ENCODE data around the gene IKZF2. TPM values are rescaled to one million over a fixed set of nuclear protein-coding genes. Genes with fewer than 3 reads are reported as not detected.

The IKZF2 gene
- total and polyA plus RNA-seq, 4 donors: 0.35 to 4.7 (median 2.5) TPM

DNA sequence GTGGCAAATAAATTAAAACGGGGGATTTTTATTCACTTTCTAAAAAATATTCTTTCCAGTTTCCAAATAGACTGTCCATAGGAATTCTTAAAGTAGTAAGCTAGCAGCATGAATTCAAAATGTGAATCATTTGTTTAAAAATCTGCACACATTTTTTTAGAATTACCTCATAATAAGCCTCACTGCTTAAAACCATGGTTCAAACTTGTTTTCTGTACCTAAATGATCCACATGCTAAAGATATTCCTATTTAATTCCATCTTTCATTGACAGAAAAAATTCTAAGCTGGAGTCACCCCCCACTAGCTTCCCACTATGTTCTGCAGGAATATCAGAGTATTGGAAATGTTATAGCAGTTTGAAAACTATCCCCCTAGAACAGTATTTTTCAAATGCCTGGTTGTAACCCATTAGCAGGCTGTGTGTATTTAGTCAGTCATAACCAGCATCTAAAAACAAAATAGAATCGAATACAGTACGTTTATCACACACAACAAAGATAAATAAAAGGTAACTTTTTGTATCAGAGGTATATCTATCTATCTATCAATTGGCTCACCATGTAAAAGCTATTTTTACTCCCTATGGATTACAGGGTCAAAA, 11.2 kb upstream of the IKZF2 start:
- H3K4me3 ChIP-seq (ENCODE audit: low read depth in 1 of 3, low read length in 3 of 3): no peak overlapping the region
- no peak for DNase-seq (ENCODE audit: low spot score)
- 81% methylated on average over 3 of the region's 3 CpGs for WGBS
- H3K9me3 ChIP-seq (ENCODE audit: control insufficient read depth in 4 of 4, low read length in 3 of 4): no peaks in the 10 kb centered on the region
- no peaks in the 10 kb centered on the region for H3K27me3 ChIP-seq (ENCODE audit: control insufficient read depth in 4 of 4, insufficient read depth in 4 of 4, low read length in 3 of 4)
- no peaks in the 10 kb centered on the region for H3K36me3 ChIP-seq (ENCODE audit: control insufficient read depth in 4 of 4, insufficient read depth in 3 of 4, low read depth in 1 of 4, low read length in 3 of 4)
- no peak overlapping the region for H3K9ac ChIP-seq (ENCODE audit: low read depth in 1 of 2, low read length in 2 of 2)
- H3K4me1 ChIP-seq (ENCODE audit: control insufficient read depth in 4 of 4, insufficient read depth in 4 of 4, low read length in 3 of 4): peaks cover 0 to 1% (median 0%) of the 10 kb centered on the region in 4 donors
- TF ChIP-seq YY1 (IDR thresholded peaks at IDR 0.05): no peak
- TF ChIP-seq, protein P1, sequence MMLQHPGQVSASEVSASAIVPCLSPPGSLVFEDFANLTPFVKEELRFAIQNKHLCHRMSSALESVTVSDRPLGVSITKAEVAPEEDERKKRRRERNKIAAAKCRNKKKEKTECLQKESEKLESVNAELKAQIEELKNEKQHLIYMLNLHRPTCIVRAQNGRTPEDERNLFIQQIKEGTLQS (IDR thresholded peaks at IDR 0.05): no peak
- TF ChIP-seq FOXA1 (IDR thresholded peaks at IDR 0.05): no peak
- TF ChIP-seq HNF4A (conservative IDR thresholded peaks at IDR 0.05): no peak
- no peak for TF ChIP-seq EGR1 (IDR thresholded peaks at IDR 0.05; ENCODE audit: low read depth in 2 of 2)
- TF ChIP-seq TAF1 (conservative IDR thresholded peaks at IDR 0.05): no peak
- TF ChIP-seq GABPA (IDR thresholded peaks at IDR 0.05 in 1 of 2, conservative IDR thresholded peaks at IDR 0.05 in 1 of 2): no peak
- H3K27ac ChIP-seq (ENCODE audit: low read depth in 1 of 2, low read length in 2 of 2): no peak overlapping the region

DNA sequence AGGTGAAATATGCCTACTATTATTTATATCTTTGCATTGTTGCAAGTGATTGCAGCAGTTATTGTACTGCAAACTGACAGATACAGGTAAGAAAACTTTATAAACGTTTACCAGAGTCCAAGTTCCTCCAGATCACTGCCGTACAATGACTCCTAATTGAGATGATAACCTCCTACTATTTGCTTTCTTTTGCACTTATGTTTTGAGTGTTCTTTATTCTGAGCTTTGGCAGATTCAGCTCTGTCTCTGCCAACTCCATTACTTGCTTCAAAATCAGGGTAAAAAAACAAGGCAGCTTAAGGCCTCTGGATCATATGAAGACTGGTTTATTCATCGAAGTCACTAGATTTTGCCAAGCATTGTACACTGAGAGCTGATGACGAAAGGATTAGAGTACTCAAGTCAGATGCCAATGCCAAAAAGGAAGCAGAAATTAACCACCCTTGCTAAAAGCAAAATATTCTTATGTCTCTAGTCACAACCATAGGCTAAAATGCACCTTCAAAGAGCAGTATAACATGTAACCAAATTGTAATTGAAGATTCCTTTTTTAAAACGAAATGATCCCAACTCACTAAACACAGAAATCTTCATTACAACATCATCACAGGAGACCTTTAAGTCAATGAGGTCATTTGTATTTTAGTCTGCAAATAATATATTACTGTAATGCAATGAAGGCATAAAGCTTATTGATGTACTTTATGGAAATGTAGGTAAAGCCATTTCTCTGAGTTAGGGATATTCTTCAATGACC, 10.5 kb upstream of the IKZF2 start:
- no peaks in the 10 kb centered on the region for H3K9me3 ChIP-seq (ENCODE audit: control insufficient read depth in 4 of 4, low read length in 3 of 4)
- H3K36me3 ChIP-seq (ENCODE audit: control insufficient read depth in 4 of 4, insufficient read depth in 3 of 4, low read depth in 1 of 4, low read length in 3 of 4): no peaks in the 10 kb centered on the region
- no peak for DNase-seq (ENCODE audit: low spot score)
- H3K27ac ChIP-seq (ENCODE audit: low read depth in 1 of 2, low read length in 2 of 2): no peak overlapping the region
- WGBS: 39% methylated on average over 5 of the region's 5 CpGs
- no peak overlapping the region for H3K4me3 ChIP-seq (ENCODE audit: low read depth in 1 of 3, low read length in 3 of 3)
- H3K9ac ChIP-seq (ENCODE audit: low read depth in 1 of 2, low read length in 2 of 2): no peak overlapping the region
- H3K27me3 ChIP-seq (ENCODE audit: control insufficient read depth in 4 of 4, insufficient read depth in 4 of 4, low read length in 3 of 4): no peaks in the 10 kb centered on the region
- H3K4me1 ChIP-seq (ENCODE audit: control insufficient read depth in 4 of 4, insufficient read depth in 4 of 4, low read length in 3 of 4): peaks cover 1 to 5% (median 3%) of the 10 kb centered on the region in 4 donors
- TF ChIP-seq FOXA1 (IDR thresholded peaks at IDR 0.05): no peak
- no peak for TF ChIP-seq SP1 (IDR thresholded peaks at IDR 0.05)
- no peak for TF ChIP-seq FOXA2 (IDR thresholded peaks at IDR 0.05)
- no peak for TF ChIP-seq EGR1 (IDR thresholded peaks at IDR 0.05; ENCODE audit: low read depth in 2 of 2)
- no peak for TF ChIP-seq NR2F2 (IDR thresholded peaks at IDR 0.05)
- TF ChIP-seq GABPA (IDR thresholded peaks at IDR 0.05 in 1 of 2, conservative IDR thresholded peaks at IDR 0.05 in 1 of 2): no peak
- TF ChIP-seq YY1 (IDR thresholded peaks at IDR 0.05): no peak
- TF ChIP-seq, protein P2, sequence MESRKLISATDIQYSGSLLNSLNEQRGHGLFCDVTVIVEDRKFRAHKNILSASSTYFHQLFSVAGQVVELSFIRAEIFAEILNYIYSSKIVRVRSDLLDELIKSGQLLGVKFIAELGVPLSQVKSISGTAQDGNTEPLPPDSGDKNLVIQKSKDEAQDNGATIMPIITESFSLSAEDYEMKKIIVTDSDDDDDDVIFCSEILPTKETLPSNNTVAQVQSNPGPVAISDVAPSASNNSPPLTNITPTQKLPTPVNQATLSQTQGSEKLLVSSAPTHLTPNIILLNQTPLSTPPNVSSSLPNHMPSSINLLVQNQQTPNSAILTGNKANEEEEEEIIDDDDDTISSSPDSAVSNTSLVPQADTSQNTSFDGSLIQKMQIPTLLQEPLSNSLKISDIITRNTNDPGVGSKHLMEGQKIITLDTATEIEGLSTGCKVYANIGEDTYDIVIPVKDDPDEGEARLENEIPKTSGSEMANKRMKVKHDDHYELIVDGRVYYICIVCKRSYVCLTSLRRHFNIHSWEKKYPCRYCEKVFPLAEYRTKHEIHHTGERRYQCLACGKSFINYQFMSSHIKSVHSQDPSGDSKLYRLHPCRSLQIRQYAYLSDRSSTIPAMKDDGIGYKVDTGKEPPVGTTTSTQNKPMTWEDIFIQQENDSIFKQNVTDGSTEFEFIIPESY (IDR thresholded peaks at IDR 0.05): no peak
- TF ChIP-seq HNF4A (conservative IDR thresholded peaks at IDR 0.05): no peak
- no peak for TF ChIP-seq JUND (IDR thresholded peaks at IDR 0.05)
- no peak for TF ChIP-seq TAF1 (conservative IDR thresholded peaks at IDR 0.05)
- TF ChIP-seq, protein P1 (IDR thresholded peaks at IDR 0.05): no peak
- TF ChIP-seq, protein P3, sequence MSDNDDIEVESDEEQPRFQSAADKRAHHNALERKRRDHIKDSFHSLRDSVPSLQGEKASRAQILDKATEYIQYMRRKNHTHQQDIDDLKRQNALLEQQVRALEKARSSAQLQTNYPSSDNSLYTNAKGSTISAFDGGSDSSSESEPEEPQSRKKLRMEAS (IDR thresholded peaks at IDR 0.05): no peak
- TF ChIP-seq, protein P4, sequence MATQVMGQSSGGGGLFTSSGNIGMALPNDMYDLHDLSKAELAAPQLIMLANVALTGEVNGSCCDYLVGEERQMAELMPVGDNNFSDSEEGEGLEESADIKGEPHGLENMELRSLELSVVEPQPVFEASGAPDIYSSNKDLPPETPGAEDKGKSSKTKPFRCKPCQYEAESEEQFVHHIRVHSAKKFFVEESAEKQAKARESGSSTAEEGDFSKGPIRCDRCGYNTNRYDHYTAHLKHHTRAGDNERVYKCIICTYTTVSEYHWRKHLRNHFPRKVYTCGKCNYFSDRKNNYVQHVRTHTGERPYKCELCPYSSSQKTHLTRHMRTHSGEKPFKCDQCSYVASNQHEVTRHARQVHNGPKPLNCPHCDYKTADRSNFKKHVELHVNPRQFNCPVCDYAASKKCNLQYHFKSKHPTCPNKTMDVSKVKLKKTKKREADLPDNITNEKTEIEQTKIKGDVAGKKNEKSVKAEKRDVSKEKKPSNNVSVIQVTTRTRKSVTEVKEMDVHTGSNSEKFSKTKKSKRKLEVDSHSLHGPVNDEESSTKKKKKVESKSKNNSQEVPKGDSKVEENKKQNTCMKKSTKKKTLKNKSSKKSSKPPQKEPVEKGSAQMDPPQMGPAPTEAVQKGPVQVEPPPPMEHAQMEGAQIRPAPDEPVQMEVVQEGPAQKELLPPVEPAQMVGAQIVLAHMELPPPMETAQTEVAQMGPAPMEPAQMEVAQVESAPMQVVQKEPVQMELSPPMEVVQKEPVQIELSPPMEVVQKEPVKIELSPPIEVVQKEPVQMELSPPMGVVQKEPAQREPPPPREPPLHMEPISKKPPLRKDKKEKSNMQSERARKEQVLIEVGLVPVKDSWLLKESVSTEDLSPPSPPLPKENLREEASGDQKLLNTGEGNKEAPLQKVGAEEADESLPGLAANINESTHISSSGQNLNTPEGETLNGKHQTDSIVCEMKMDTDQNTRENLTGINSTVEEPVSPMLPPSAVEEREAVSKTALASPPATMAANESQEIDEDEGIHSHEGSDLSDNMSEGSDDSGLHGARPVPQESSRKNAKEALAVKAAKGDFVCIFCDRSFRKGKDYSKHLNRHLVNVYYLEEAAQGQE (IDR thresholded peaks at IDR 0.05): no peak
- TF ChIP-seq RAD21 (IDR thresholded peaks at IDR 0.05): no peak
- TF ChIP-seq, protein P5, sequence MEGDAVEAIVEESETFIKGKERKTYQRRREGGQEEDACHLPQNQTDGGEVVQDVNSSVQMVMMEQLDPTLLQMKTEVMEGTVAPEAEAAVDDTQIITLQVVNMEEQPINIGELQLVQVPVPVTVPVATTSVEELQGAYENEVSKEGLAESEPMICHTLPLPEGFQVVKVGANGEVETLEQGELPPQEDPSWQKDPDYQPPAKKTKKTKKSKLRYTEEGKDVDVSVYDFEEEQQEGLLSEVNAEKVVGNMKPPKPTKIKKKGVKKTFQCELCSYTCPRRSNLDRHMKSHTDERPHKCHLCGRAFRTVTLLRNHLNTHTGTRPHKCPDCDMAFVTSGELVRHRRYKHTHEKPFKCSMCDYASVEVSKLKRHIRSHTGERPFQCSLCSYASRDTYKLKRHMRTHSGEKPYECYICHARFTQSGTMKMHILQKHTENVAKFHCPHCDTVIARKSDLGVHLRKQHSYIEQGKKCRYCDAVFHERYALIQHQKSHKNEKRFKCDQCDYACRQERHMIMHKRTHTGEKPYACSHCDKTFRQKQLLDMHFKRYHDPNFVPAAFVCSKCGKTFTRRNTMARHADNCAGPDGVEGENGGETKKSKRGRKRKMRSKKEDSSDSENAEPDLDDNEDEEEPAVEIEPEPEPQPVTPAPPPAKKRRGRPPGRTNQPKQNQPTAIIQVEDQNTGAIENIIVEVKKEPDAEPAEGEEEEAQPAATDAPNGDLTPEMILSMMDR (IDR thresholded peaks at IDR 0.05; ENCODE audit: low read depth, low read length, missing input control): no peak
- no peak for TF ChIP-seq HNF4G (IDR thresholded peaks at IDR 0.05)
- TF ChIP-seq RXRA (IDR thresholded peaks at IDR 0.05): no peak
